OCI-LY7 (cell line): Measurements from ENCODE around the gene PRSS56. TPM values are rescaled to one million over a fixed set of nuclear protein-coding genes. Genes with fewer than 3 reads are reported as not detected.

Experiments
- BruUV-seq: library from RNA; stranded (reverse); fragments of 400-500 nt; replicated peaks from 2 replicates; lab custom pipeline; 2021; lab: Mats Ljungman, UMichigan
- CTCF ChIA-PET: fragments of 300-600 bp; sonication (Branson Sonifier 250); formaldehyde crosslinking; loops from one replicate; lab custom pipeline; 2022; ENCODE audit warnings: antibody characterized with exemption; ENCODE audit not compliant: unreplicated experiment; lab: Charles Lee
- POLR2A ChIA-PET: fragments of 300-600 bp; sonication (Branson Sonifier 250); formaldehyde crosslinking; loops from one replicate; lab custom pipeline; 2022; ENCODE audit warnings: antibody characterized with exemption; lab: Charles Lee
- DNase-seq: peaks from one replicate; pipeline ENCODE4 v3.0.0-alpha.2; 2015; ENCODE audit warnings: low spot score
- H2AFZ ChIP-seq: fragments of 200-600 bp; sonication (generic), shearing (Covaris generic); 2 replicates; pipeline ENCODE4 v1.6.1; 2014; ENCODE audit warnings: mild to moderate bottlenecking, antibody characterized with exemption, low read length, moderate library complexity
- H3K27ac ChIP-seq: fragments of 200-600 bp; sonication (generic); 2 replicates; pipeline ENCODE4 v1.5.1; 2014; ENCODE audit warnings: mixed run types, low read depth, mild to moderate bottlenecking, moderate library complexity, low read length, inconsistent platforms; ENCODE audit not compliant: poor library complexity, severe bottlenecking
- H3K36me3 ChIP-seq: fragments of 200-600 bp; sonication (generic); 2 replicates; pipeline ENCODE4 v1.6.1; 2014; ENCODE audit warnings: mild to moderate bottlenecking, antibody characterized with exemption, low read length, moderate library complexity, mixed read lengths; ENCODE audit not compliant: insufficient read depth
- H3K4me1 ChIP-seq: fragments of 200-600 bp; sonication (generic); 2 replicates; pipeline ENCODE4 v1.5.1; 2014; ENCODE audit warnings: mild to moderate bottlenecking, low read length; ENCODE audit not compliant: insufficient read depth, poor library complexity, severe bottlenecking
- H3K4me2 ChIP-seq: fragments of 200-600 bp; sonication (generic); 2 replicates; pipeline ENCODE4 v1.6.1; 2014; ENCODE audit warnings: mild to moderate bottlenecking, low read length
- H3K4me3 ChIP-seq: fragments of 200-600 bp; sonication (generic); 2 replicates; pipeline ENCODE4 v1.5.1; 2014; ENCODE audit warnings: mild to moderate bottlenecking, low read depth, low read length; ENCODE audit not compliant: poor library complexity, severe bottlenecking
- H3K79me2 ChIP-seq: fragments of 200-600 bp; sonication (generic); 2 replicates; pipeline ENCODE4 v1.6.1; 2016; ENCODE audit warnings: low read depth, mild to moderate bottlenecking, low read length, moderate library complexity, mixed read lengths; ENCODE audit not compliant: insufficient read depth
- H3K9me2 ChIP-seq: fragments of 200-600 bp; sonication (generic); 2 replicates; pipeline ENCODE4 v1.6.1; 2016; ENCODE audit warnings: mild to moderate bottlenecking, low read length, mixed read lengths; ENCODE audit not compliant: insufficient read depth
- H3K9me3 ChIP-seq: fragments of 200-600 bp; sonication (generic); 2 replicates; pipeline ENCODE4 v1.6.1; 2014; ENCODE audit warnings: mild to moderate bottlenecking, mixed run types, low read length, mixed read lengths
- H4K20me1 ChIP-seq: fragments of 200-600 bp; sonication (generic); 2 replicates; pipeline ENCODE4 v1.6.1; 2014; ENCODE audit warnings: mild to moderate bottlenecking, antibody characterized with exemption, low read length, moderate library complexity, mixed read lengths; ENCODE audit not compliant: insufficient read depth
- CTCF ChIP-seq: fragments of 200-600 bp; sonication (generic); conservative IDR thresholded peaks from 2 replicates; pipeline ENCODE4 v1.5.1; 2014; ENCODE audit warnings: mild to moderate bottlenecking, antibody characterized with exemption, low read length, moderate library complexity, mixed read lengths
- EZH2phosphoT487 ChIP-seq: fragments of 200-600 bp; sonication (generic); IDR thresholded peaks from 2 replicates; pipeline ENCODE4 v1.6.1; 2018; ENCODE audit warnings: low read depth, borderline replicate concordance, mild to moderate bottlenecking, mixed run types, antibody characterized with exemption, low read length, moderate library complexity, mixed read lengths
- intact Hi-C: fragments of 100-400 bp; cut with micrococcal nuclease; formaldehyde crosslinking; loops from one replicate; pipeline ENCODE4 v1.10.0; 2022; ENCODE audit not compliant: unreplicated experiment
- total RNA-seq, 2 experiments: library from RNA; depleted of rRNA in 1 of 2; stranded (reverse); fragments of >200 nt in 1 of 2; shearing (Covaris generic) in 1 of 2; gene quantifications; 2 replicates each; pipeline ENCODE4 v1.2.3, GENCODE V29; 2014 to 2022

Gene PRSS56
- total RNA-seq, 2 experiments from 2014 or later: not detected

GRCh38 chr2:232492963-232493700, 27.1 kb upstream of the PRSS56 start:
- Histone ChIP-seq H3K27ac (no peak overlapping the region), H2AFZ (no peak overlapping the region), H3K4me2 (no peak overlapping the region), H3K36me3 (no peaks in the 10 kb centered on the region), H3K9me3 (no peaks in the 10 kb centered on the region), H3K4me1 (no peaks in the 10 kb centered on the region), H3K9me2 (no peaks in the 10 kb centered on the region), H3K79me2 (no peaks in the 10 kb centered on the region), H3K4me3 (no peak overlapping the region), H4K20me1 (no peaks in the 10 kb centered on the region)
- CTCF ChIA-PET: no interaction called here
- intact Hi-C loops: no loop called here
- POLR2A ChIA-PET: no interaction called here
- BruUV-seq: no TSS peak
- TF ChIP-seq EZH2phosphoT487: no peak
- no peak for TF ChIP-seq CTCF
- no peak for DNase-seq

- DNase-seq: no peak
- no peak overlapping the region for H3K4me3 ChIP-seq
- H3K9me3 ChIP-seq: no peaks in the 10 kb centered on the region
- no peak overlapping the region for H3K27ac ChIP-seq
- no peaks in the 10 kb centered on the region for H3K36me3 ChIP-seq
- ChIA-PET CTCF (no interaction called here), POLR2A (no interaction called here)
- no peaks in the 10 kb centered on the region for H3K9me2 ChIP-seq
- no peaks in the 10 kb centered on the region for H4K20me1 ChIP-seq
- intact Hi-C loops: no loop called here
- no peaks in the 10 kb centered on the region for H3K79me2 ChIP-seq
- no peak overlapping the region for H2AFZ ChIP-seq
- no peak overlapping the region for H3K4me2 ChIP-seq
- H3K4me1 ChIP-seq: no peaks in the 10 kb centered on the region
- BruUV-seq: no TSS peak
- TF ChIP-seq EZH2phosphoT487 (no peak), CTCF (no peak)
Measured at GRCh38 chr2:232493701-232494474, 26.3 kb upstream of the PRSS56 start.

- no peak overlapping the region for H2AFZ ChIP-seq
Measured at GRCh38 chr2:232494542-232494941, 25.6 kb upstream of the PRSS56 start.

More at GRCh38 chr2:232494542-232494941, 25.6 kb upstream of the PRSS56 start:
- TF ChIP-seq CTCF: no peak
- TF ChIP-seq EZH2phosphoT487: no peak
- no peak overlapping the region for H3K4me3 ChIP-seq
- H3K4me1 ChIP-seq: no peaks in the 10 kb centered on the region
- H3K9me2 ChIP-seq: no peaks in the 10 kb centered on the region
- ChIA-PET CTCF (no interaction called here), POLR2A (no interaction called here)
- H3K4me2 ChIP-seq: no peak overlapping the region
- no TSS peak for BruUV-seq
- no peaks in the 10 kb centered on the region for H3K36me3 ChIP-seq
- intact Hi-C loops: no loop called here
- H4K20me1 ChIP-seq: no peaks in the 10 kb centered on the region
- H3K27ac ChIP-seq: no peak overlapping the region
- H3K79me2 ChIP-seq: no peaks in the 10 kb centered on the region
- no peak for DNase-seq
- H3K9me3 ChIP-seq: no peaks in the 10 kb centered on the region
